ENCODE data around the gene DIPK1C.

DIPK1C gene

GRCh38 chr18:74451148-74451547 is 6.0 kb downstream of the DIPK1C start:
- peak; percentile 15 for DNase-seq (ENCODE audit: low spot score)

DNA sequence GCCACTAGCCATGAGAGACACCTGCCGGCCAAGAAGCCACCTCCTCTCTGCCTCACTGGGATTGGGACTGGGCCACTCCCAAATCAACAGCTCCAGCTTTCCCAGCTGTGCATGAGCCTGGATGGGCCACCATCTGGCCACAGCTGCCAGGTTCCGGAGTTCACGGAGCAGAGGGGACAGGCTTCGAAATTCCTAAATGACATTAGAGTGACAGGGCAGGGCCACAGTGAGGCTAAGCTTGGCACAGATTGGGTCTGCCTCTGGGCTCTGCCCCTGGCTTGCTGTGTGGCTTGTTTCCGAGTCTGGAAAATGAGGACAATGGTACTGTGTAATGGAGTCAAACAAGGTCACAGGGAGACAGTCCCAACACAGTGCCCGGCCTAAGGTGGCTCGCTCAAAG is 6.5 kb downstream of the DIPK1C start:
- no peak for DNase-seq (ENCODE audit: low spot score)

GRCh38 chr18:74447404-74448152 is 9.5 kb downstream of the DIPK1C start:
- no peak for DNase-seq (ENCODE audit: low spot score)

- DNase-seq (ENCODE audit: low spot score), result no peak
Observed at GRCh38 chr18:74446631-74447403, 10.3 kb downstream of the DIPK1C start.

DNA sequence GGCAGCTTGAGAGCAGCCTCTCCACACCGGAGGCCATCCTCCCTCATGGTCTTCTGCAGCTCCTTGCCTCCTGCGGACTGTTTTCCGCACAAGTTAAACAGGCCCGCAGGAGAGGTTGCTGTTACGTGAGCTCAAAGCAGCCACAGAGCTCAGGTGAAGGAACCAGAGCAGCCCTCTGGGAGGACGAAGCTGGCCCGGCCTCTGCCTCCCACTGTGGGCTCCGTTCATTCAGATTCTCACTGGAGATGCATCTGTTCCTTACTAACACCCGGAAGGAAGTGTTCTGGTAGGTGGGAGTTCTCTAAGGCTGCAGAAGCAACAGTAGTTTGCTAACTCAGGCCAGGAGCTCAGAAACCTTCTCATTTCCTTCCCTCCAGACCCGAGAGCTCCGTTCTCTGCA is 10.9 kb downstream of the DIPK1C start:
- DNase-seq (ENCODE audit: low spot score), result no peak

- no peak for DNase-seq (ENCODE audit: low spot score)
Observed at GRCh38 chr18:74445585-74445984, 11.5 kb downstream of the DIPK1C start.

GRCh38 chr18:74444104-74444503 is 13.0 kb downstream of the DIPK1C start:
- no peak for DNase-seq (ENCODE audit: low spot score)

DNA sequence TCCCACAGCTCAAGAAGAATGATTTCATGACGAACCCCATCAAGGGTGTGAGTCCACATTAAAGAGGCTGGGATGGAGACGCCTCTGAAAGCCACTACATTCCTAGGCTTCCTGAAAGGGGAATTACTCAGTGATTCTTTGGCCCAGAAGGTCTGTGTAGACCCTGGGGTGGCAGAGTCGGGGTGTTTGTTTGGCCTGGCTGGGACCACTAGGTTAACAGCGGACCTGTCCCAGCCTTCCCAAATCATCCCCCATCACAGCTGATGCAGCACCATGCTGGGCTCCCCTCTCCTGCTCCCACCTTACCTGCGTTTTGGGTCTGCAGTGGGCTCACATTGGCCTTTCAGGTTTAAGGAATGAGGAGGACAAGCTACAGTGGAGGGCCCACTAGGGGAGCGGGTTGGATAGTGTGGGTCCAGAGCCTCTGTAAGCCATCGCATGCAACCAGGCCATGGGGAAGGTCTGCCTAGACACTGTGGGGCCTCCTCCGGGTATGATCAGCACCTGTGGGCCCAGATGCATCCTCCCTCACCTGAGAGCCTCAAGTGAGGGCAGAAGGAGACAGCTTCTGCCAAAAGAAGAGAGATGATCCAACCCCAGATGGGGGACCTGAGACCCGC is 16.2 kb downstream of the DIPK1C start:
- DNase-seq (ENCODE audit: low spot score), result no peak

- DNase-seq (ENCODE audit: low spot score), result no peak
Observed at GRCh38 chr18:74438091-74438490, 19.0 kb downstream of the DIPK1C start.

DNA sequence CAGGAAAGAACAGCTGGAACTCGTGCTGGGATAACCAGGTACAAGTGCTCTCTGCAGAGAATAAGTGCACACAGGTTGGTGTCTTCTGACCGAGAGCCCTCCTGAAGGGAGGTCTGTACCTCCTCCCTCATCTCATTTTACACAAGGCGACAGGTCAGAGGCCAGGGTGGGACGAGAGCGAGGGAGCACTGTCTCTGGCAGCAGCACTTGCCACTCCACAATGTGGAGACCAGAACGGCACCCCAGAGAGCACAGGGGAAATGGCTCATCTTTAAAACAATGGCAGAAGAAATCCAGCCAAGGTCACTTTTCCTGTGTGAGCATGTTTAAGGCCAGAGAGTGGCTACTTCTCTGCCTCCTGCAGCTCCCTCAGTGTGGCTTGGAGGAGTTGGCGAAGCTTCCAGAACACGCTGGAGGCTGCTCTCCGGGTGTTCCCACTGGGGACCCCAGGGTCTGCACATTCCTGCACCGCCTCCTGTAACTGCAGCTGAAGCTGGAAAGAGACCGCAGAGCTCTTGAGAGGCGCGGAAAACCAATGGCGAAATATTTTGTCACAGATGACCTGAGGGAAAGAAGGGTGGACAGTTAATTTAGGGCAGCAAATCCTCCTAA is 20.8 kb downstream of the DIPK1C start:
- DNase-seq (ENCODE audit: low spot score), result no peak

DNA sequence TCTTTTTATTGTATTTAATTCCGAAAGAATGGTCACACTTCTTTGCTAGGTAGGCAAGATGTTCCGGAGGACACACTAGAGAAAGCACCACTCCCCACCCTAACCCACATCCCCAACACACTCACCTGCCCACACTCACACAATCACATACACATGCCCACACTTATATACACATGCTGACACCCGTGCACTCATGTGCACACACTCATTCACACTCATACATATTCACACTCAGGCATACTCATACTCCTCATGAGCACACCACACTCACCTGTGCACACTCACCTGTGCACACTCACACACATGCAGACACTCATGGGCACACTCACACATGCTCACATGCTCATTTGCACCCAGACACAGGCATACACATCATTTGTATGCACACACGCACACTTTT is 21.4 kb downstream of the DIPK1C start:
- DNase-seq (ENCODE audit: low spot score), result no peak

DNA sequence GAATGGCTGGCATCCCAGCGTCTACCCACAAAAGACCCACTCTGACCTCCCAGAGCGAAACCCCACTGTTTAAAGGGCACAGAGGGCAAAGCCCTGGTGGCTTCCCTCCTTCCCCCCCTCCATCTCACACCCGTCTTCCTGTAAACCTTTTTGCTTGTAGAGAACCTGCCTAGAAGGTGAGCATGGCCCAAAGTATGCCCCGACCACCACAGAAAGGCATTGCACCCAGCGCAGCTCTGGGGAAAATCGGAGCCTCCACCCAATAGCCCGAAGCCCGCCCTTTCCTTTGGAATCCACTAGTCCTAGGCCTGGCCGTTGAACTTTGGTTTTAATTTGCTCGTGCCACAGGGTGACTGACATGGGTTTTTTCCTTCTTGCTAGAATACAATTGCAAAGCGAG is 22.6 kb downstream of the DIPK1C start:
- no peak for DNase-seq (ENCODE audit: low spot score)

DNA sequence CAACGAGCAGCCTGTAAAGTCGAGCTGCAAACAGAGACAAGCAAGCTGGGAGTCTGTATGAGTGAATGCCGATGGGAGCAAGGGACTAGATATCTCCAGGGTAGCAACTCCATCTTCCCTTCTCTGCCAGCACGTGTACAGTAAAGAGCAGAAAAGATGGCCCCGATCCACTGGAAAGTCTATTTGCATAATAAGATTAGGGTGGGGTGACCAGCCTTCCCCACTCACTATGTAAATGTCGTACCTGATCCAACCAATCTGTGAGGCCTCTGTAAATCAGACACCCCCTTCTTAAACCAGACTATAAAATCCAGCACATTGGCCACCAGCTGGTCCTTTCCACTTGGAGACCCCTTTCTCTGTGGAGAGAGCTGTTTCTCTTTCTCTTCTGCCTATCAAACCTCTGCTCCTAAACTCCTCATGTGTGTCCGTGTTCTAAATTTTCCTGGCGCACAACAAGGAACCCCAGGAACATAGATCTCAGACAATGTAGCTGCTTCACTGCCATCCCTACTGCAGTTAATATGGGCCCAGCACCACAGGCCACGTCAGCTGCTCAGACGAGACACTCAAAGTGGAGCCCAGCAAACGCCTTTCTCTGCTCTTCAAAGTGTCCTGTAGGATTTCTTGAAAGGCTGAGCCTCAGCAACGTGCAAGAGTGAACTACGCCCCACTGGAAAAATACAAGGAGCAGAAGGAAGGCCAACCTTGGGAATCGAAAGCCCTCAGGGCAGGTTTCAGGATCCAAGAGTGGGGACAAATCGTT is 26.1 kb downstream of the DIPK1C start:
- no peak for DNase-seq (ENCODE audit: low spot score)

DNA sequence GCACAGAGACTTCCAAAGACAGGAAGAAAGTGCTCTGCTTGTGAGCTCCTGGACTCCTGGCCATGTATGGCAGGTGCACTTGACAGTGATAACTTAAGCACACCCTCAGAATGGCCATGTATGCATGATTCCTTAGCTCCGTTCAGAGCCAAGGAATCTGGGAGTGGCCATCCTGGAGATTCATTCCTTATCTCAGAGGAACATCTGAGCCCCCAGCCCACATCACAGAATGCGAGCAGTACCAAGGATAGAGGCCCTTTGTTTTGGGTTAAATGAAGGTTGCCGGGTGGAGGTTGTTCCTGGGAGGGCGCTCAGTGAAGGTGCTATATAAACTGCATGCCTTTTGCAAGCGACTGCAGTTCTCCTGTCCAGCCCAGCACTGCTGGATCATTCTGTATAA is 26.9 kb downstream of the DIPK1C start:
- no peak for DNase-seq (ENCODE audit: low spot score)

DNA sequence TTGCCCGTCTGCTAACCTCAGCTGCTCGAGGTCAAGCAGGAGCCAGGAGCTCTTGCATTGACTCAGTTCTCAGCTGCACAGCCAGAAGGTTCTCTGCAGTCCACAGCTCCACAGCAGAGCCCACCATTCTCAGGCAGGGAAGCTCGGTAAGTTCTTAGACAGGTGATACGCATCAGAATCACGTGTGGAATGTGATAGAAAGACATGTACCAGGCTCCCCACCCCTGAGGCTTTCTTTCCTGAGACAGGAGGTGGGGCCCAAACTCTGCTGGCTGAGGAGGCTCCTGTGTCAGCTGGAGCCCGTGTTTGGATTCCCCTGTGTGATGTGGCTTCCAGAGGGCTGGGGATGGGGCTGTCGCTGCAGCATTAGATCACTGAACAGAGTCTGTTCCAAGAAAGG is 28.0 kb downstream of the DIPK1C start:
- DNase-seq (ENCODE audit: low spot score), result no peak

GRCh38 chr18:74427442-74428112 is 29.5 kb downstream of the DIPK1C start:
- DNase-seq (ENCODE audit: low spot score), result no peak

GRCh38 chr18:74425876-74426275 is 31.2 kb downstream of the DIPK1C start:
- DNase-seq (ENCODE audit: low spot score), result no peak

DNA sequence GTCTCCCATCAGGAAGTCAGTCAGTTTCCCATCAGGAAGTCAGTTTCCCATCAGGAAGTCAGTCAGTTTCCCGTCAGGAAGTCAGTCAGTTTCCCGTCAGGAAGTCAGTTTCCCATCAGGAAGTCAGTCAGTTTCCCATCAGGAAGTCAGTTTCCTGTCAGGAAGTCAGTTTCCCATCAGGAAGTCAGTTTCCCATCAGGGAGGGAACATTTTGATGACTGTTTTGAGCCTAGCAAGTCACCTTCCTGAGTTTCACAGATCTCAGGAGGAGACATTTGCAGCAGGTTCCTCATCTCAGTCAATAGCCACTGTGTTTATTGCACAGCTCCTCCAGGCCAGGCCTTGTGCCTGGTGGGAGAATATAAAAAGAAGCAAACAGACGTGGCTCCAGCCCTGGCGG is 31.9 kb downstream of the DIPK1C start:
- no peak for DNase-seq (ENCODE audit: low spot score)

DNA sequence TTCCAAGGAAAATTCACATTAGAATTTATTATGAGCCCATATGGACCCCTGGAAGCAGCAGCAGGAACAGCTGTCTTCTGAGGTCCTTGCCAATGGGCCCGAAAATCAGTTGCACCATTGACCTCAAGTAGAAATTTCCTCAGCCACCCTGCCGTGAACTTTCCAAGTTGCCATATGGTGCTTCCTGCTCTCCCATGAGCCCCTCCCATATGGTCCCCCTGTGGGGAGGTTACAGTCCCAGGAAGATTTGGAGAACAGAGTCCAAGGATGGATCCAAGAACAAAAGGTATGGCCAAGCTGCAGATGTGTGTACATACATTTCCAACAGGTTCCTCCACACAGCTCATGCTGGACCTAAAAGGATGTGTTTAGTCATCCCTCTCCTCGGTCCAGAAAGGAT is 34.6 kb downstream of the DIPK1C start:
- no peak for DNase-seq (ENCODE audit: low spot score)

- DNase-seq (ENCODE audit: low spot score), result no peak
Observed at GRCh38 chr18:74420926-74421325, 36.2 kb downstream of the DIPK1C start.

- DNase-seq (ENCODE audit: low spot score), result no peak
Observed at GRCh38 chr18:74420481-74420880, 36.6 kb downstream of the DIPK1C start.
